NK-92 treated with Interleukin-12 subunit alpha and Interleukin-12 subunit beta, amount 100 ng/mL, for 24 hours (cell line): ENCODE results near the gene CWC22.
"Not testable (repeated sequence)": the region's sequence is repeated elsewhere in the genome, so short reads cannot be mapped to it uniquely, and the experiment has no call there.

ENCODE experiments used
- DNase-seq: peaks from one replicate; lab custom pipeline; 2025; lab: John Stamatoyannopoulos, UW

CWC22 gene

DNA sequence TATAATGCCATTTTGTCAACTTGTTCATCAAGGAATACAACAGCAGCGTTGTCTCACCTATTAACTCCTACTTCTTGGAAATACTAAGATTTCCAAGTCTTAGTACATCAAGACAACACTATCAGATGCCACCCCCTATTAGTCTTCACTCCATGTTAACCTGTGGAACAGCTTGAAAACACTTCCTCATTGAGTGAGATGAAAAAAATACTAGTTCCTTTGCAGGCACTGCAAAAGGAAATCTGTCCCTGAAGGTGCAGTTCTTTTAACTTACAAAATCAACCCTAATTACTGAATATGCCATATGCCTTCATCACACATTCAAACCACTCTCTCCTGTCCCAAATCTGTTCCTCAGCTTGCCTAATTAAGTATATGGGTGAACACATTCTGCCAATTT, 4.0 kb downstream of the CWC22 start:
- DNase-seq: no peak

DNA sequence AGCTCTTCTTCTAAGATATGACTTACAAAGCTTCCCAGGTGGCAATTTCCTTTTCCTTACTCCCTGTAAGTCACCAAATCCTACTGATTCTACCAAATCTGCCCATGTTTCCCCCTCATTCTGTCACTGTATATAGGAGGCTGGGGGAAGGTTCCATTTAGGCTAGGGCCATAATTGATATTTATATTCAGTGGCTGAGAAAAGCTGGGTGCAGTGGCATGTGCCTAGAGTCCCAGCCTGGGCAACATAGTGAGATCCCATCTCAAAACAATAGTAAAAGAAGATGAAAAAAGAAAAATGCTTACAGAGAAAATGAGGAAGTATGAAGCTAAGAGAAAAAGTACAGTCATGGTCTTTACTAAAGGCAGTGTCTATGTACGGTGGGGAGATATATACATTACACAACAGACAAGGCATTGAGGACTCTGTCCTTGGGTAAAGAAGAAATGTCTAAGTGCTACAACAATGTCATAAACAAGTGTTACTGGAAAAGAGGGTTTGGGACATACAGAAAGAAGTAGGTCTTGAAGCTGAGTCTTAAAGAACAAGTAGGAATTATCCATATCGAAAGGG, 4.8 kb downstream of the CWC22 start:
- DNase-seq: no peak

GRCh38 chr2:180001726-180002125, 5.4 kb downstream of the CWC22 start:
- no peak for DNase-seq

DNA sequence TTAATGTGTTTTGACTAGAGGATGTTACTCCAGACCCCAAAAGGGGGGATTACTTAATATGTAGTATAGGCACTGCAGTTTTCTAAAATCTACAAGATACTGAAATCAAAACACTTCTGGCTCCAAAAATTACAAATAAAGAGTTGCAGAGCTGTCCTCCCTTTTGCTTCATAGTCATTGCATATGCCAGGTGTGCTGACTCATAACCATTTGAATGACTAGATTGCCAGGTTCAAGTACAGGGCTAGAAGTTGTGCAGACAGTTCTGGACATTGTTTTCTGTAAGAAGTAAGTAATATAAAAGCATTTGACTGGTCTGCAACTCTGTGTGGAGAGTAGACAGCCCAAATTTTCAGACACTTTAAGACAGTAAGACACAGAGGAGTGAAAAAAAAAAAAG, 6.7 kb downstream of the CWC22 start:
- DNase-seq: no peak

DNA sequence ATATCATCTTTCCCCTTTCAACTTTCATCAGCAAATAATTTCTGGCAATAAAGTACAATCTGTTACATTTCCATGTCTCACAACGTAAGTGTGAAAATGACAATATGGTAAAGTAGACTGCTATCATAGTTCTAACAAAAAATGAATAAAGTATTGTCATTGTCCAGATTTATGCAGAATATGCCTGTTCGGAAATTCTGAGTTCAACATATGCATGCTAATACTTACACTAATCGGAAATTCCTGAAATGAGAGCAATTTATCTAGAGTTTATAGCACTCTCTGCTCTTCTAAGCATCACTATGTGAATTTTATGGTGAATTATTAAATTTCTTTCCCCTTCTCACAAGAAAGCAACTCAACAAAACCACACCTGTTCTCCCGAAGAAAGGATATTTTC, 8.1 kb downstream of the CWC22 start:
- no peak for DNase-seq

DNA sequence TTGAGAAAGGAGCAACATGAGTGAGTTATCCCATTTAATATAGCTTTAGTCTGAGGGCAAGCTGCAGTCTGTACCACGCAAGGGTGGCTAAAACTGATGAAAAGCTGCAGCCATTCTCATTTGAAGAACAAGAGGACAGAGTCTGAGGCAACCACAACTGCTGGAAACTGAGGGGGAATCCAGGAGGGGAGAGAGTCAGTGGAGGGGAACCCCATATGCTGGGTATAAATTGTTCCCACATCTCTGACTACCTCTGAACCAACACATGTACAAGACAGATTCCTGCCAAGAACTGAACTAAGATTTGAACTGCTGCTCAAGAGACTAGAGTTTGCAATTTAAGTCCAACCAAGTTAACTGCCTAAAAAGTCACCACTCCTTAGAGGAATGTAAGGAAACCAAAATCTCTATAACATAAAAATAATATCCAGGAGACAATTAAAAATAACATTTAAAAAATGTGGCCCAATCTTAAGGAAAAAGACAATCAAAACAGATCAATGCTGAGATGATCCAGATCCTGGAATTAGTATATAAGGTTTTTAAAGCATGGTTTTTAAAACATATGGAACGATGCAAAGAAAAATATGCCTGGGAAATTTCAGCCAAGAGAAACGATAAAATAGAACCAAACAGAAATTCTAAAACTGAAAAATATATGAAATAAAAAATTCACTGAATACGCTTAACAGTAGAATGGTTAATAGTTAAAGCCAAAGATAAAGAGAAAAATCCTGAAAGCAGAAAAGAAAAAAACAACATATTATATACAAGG, 11.2 kb downstream of the CWC22 start:
- no peak for DNase-seq

DNA sequence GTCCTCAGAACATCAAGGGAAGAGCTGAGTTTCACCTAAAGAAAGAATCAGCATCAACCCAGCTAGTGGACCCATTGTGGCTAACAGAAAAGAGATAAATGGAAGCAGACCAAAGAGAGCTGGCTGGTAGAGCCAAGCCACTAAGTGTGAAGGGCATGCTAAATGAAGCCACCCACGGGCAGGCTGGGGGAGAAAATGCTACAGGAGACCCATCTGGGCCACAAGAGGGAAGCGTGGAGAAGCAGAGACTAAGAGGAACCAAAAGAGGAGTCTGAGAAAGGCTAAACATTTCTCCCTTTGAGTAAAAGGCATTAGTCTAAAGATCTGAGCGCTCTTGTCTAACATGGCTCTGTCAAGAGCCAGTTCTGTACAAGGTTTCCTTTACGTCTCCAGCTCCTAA, 15.8 kb downstream of the CWC22 start:
- DNase-seq: no peak

GRCh38 chr2:179990676-179991317, 16.3 kb downstream of the CWC22 start:
- DNase-seq: no peak

DNA sequence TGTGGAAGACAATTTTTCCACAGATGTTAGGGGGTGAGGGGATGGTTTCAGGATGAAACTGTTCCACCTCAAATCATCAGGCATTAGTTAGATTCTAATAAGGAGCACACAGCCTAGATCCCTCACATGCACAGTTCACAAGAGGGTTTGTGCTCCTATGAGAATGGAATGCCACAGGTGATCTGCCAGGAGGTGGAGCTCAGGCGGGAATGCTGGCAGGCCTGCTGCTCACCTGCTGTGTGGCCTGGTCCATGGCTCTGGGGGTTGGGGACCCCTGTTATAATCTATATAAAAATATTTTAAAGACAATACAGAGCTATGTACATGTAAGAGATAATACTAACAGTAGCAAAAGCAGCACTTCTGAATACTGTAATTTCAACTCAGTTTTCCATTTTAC, 19.2 kb downstream of the CWC22 start:
- DNase-seq: no peak

DNA sequence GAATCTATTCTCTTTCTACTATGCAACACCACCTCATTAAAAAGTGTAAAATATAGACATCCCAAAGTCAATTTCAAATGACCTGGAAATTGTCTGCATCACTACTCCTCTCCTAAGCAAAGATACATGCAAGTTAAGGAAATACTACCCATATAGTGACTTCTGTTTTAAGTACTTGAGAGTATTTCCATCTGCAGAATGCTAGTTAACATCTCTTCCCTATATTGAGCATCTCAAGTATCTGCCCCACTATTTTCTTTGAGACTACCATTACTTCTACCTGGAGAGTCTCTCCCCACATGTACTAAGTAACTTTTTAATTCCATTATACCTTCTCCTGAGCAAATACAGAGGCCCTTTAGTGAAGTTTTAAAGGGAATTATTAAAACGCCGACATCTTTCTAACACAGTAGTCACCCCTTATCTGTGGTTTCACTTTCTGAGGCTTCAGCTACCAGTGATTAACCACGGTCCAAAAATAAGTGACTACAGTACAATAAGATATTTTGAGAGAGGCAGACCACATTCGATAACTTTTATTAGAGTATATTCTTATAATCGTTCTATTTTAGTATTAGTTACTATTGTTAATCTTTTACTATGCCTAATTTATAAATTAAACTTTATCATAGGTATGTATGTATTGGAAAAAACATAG, 21.8 kb downstream of the CWC22 start:
- DNase-seq: no peak

DNA sequence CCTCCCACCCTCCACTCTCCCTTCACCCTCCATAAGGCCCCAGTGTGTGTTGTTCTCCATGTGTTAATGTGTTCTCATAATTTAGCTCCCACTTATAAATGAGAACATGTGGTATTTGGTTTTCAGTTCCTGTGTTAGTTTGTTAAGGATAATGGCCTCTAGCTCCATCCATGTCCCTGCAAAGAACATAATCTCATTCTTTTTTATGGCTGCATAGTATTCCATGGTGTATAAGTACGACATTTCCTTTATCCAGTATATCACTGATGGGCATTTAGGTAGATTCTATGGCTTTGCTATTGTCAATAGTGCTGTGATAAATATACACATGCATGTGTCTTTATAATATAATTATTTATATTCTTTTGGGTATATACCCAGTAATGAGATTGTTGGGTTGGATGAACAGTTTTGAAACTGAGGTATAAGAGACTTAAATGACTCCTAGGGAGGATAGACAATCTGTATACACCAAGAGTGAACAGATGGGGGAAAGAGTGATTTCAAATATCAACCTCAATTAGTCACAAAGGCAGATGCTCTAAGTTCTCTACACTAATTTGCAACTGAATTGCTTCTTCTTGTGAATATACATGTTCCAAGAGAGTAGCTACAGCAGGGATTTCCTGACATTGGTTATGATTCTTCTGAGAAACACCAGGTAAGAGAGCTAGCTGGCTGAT, 23.7 kb downstream of the CWC22 start:
- no peak for DNase-seq

- DNase-seq: no peak
Measured at GRCh38 chr2:179981085-179981484, 26.0 kb downstream of the CWC22 start.

GRCh38 chr2:179974761-179975160, 32.3 kb downstream of the CWC22 start:
- DNase-seq: no peak

- DNase-seq: no peak
Measured at GRCh38 chr2:179966778-179967394, 40.2 kb downstream of the CWC22 start.

DNA sequence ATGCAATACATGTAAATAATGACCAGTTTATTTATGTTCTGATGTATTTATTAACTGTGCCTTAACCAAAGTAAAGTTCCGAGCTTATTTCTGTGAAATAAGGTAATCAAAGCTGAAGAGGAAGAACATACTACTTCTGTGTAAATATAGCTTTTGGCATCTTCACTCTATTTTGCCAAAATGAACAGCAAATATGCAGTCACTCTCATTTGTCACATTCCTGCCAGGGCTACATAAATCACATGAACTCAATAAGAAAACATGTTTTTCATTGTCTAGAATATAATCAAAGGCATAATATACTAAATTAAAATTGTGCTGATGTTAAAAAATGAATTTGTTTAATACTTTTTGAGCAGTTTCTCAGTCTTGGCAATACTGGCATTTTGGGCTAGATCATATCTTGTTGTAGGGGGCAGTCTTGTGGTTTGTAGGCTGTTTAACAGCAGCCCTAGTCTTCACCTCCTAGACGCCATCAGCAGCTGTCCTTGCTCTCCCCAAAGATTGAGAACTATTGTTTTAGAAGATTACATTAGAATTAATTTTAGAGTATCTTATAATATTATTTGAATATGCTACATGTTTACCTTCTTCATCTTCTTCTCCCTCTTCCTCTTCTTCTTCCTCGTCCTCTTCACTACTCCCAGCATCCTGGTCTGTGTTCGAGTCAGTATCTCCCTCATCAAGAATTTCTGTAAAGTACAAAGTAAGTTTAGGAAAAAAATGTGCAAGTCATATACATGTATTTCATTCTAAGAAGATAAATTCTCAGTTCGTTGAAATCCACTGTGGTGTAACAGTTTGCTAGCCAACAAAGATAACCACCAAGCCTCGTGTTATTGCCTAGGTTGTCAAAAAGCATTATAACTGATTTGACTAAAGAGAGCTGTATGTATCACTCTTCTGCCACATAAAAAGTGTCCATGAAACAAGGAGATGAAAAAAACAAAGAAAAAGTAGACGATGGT, 41.5 kb downstream of the CWC22 start:
- DNase-seq: no peak

- no peak for DNase-seq
Measured at GRCh38 chr2:179963626-179964025, 43.5 kb downstream of the CWC22 start.

GRCh38 chr2:179958251-179958650, 48.8 kb downstream of the CWC22 start:
- DNase-seq: not testable (repeated sequence)

DNA sequence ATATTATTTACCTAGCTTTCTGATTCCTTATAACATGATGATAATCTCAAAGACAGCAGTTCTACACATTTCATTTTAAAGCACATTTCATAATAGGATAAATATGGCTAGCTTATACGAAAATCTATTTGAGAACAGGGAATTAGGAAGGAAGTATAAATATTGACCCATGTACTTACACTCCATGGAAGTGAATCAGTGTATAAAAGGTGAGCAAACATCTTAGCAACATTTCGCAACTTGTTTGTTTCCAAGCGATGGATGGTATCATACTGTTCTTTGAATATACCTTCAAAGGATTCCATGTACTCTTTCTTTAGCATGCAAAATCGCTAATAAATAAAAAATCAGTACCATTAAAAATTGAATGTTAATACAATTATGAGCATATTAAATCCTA, 53.1 kb downstream of the CWC22 start:
- DNase-seq: no peak

- DNase-seq: no peak
Measured at GRCh38 chr2:179953359-179953758, 53.7 kb downstream of the CWC22 start.

DNA sequence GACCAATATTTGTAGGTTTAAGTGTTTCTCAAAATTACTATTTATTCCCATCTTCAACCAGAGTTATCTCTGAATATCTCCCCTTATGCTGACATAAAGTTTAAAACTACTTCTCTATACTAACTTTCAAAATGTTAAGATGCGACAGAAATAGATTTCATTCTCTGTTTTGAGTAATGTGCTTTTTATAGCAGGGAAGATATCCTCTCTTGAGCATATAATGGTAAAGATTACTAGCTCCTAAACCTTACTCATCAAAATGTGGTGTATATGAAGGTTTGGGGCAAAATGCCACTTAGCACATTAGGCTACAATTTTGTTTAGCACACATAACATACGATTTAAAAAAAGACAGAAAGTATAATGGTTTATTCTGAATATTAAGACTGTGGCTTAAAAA, 54.4 kb downstream of the CWC22 start:
- DNase-seq: no peak

GRCh38 chr2:179951680-179952079, 55.4 kb downstream of the CWC22 start:
- DNase-seq: no peak
